GM10266 (cell line): ENCODE measurements around the gene SCN9A.

Source experiments
- DNase-seq: peaks from one replicate; pipeline ENCODE4 v3.0.0; 2012; ENCODE audit errors: extremely low spot score
- TF ChIP-seq, protein P1 (sequence below): IDR thresholded peaks from 2 replicates; pipeline ENCODE4 v1.5.1; 2012; ENCODE audit warnings: mild to moderate bottlenecking, low read depth; ENCODE audit not compliant: control insufficient read depth, insufficient read depth; ENCODE audit errors: missing control alignments

The SCN9A gene

DNA sequence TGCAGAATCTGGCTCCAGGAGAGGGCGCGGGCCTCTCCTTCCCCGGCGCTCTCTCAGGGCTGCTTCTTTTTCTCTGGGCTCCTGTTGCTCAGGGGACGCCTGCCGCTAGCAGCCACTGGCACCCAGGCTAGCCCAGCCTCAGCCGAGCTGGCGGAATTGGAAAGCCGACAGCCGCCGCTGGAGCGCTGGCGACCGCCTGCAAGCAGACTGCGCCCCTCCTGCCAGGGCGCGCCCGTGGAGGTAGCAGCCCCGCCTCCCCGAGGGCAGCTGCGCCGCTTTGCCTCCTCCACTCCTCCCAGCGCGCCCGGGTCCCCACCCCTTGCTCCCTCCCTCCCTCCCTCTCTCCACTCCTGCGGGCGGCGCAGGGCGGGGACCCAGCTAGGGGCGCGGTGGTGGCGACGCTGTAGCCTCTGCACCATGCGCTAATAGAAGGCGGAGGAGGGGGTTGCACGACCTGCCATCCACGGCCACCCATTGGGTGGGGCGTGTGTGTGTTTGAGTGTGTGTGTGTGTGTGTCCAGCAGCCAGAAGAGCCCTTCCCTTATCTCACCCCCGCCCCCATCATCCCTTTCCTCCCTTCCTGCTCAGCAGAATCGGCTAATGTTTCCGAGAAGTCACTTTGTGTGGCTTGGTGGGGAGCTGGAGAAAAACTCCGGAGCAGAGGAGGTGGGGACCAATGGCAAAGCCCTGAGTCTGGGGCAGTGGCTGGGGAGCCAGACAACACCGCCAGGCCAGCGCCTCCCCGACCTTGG is at the start of gene SCN9A:
SCN9A (minus strand) TSS at position 209 of the 752 bp plus-strand sequence. CDS start 64,188 bp downstream, outside the sequence.
- TF ChIP-seq, protein P1, sequence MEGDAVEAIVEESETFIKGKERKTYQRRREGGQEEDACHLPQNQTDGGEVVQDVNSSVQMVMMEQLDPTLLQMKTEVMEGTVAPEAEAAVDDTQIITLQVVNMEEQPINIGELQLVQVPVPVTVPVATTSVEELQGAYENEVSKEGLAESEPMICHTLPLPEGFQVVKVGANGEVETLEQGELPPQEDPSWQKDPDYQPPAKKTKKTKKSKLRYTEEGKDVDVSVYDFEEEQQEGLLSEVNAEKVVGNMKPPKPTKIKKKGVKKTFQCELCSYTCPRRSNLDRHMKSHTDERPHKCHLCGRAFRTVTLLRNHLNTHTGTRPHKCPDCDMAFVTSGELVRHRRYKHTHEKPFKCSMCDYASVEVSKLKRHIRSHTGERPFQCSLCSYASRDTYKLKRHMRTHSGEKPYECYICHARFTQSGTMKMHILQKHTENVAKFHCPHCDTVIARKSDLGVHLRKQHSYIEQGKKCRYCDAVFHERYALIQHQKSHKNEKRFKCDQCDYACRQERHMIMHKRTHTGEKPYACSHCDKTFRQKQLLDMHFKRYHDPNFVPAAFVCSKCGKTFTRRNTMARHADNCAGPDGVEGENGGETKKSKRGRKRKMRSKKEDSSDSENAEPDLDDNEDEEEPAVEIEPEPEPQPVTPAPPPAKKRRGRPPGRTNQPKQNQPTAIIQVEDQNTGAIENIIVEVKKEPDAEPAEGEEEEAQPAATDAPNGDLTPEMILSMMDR = no peak
- DNase-seq = peak; percentile 10

DNA sequence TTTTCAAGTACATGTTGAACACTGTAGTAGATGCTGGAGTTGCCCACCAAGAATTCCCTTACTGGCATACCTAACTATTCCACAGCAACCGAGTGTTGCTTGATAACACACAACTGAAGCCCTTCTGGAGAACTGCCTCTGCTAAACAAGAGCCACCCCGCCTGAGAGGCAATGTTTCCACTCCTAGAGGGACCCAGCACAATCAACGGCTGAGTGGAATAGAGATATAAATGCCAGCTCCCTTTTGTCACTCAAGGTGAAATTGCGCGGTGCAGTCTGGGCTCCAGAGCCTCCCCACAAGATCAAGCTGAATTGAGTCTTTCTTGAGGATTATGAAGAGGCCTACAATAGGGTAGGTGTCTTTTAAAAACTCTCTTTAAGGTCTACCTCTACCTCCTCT is 49.1 kb upstream of the SCN9A start:
- TF ChIP-seq, protein P1 = no peak
- DNase-seq = no peak

DNA sequence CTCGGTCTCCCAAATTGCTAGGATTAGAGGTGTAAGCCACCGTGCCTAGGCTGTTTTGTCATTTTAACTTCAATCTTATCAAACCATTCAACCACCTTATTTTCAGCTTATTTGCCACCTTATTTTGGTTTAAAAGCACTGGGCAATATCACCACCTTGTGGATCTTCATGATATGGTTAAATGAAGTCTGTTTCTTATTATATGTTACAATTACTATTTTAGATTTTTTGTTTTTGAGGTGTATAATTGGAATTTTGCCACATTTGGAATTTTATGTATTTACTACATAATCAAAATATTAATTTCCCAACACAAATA is 43.8 kb upstream of the SCN9A start:
- TF ChIP-seq, protein P1 = no peak
- no peak for DNase-seq

DNA sequence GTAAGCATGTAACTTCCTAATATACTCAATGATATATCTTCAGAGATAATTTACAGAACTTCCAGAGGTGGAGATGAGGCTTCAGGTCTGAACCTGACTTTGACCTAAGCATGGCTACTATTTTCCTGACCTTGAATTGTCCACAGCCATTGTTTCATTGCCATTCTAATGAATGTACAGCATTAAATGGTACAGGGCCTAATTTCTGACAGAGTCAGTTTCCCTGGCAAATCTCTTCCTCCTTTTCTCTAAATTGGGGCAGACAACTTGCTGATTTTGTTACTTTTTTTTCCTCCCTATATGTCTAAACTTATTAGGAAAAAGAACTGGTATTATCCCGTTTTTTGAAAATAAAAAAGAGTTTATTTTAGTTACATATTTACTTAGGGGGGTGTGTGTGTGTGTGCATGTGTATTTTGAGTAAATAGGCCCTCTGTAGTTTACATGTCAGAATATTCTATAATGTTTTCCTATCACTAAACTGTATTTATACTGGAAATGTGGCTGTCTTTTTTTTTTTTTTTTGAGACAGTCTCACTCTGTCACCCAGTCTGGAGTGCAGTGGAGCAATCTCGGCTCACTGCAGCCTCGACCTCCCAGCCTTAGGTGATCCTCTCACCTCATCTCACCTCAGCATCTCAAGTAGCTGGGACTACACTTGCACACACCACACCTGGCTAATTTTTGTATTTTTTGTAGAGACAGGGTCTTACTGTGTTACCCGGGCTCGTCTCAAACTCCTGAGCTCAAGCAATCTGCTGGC is 43.3 kb upstream of the SCN9A start:
- TF ChIP-seq, protein P1 = no peak

DNA sequence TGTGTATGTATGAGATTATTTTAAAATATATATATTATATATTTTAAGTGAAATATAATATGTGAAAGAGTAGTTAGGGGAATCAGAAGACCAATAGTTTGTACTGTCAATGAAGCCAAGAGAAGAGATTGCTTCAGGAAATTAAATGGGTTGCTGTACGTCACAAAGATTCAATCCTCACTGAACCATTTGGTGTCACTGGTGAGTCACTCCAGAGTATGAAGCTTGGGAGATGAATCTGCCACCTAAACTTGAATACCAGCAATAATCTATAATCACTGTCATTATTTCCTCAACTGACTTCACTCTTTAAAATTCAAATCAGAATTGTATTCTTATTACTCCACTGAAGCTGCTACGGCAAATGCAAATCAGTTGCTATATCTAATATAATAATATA is 41.9 kb upstream of the SCN9A start:
- TF ChIP-seq, protein P1 = no peak
- DNase-seq = no peak

More for the DNA sequence above, 43.3 kb upstream of the SCN9A start:
- no peak for DNase-seq

DNA sequence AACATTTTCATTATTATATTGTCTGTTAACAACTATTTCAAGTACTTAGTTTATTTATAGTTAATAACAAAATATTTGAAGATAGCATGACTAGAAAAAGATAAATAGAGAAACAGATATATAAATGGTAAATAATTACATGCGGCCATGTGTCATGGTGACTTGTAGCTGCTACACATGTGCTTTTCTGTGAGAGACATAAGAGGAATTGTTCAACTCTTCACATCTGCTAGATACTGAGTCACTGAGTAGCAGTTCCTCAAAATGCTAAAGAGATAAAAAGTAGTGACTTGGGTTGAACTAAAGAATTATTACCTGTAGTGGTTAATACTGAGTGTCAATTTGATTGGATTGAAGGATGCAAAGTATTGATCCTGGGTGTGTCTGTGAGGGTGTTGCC is 37.5 kb upstream of the SCN9A start:
- TF ChIP-seq, protein P1 = no peak
- no peak for DNase-seq
